Loucy (cell line): ENCODE data around the gene SUPT4H1.

Source experiments
- H2AFZ ChIP-seq: fragments of 200-600 bp; sonication (generic); 2 replicates; pipeline ENCODE4 v1.6.0; 2016; ENCODE audit warnings: antibody characterized with exemption, mild to moderate bottlenecking, low read length, moderate library complexity
- H3F3A ChIP-seq: fragments of 200-600 bp; 2 replicates; pipeline ENCODE4 v1.6.0; 2016; ENCODE audit warnings: antibody characterized with exemption, low read depth, mild to moderate bottlenecking
- H3K27me3 ChIP-seq: fragments of 200-600 bp; sonication (generic); 2 replicates; pipeline ENCODE4 v1.6.1; 2014; ENCODE audit warnings: low read length, mild to moderate bottlenecking; ENCODE audit not compliant: insufficient read depth, poor library complexity, severe bottlenecking
- H3K36me3 ChIP-seq: fragments of 200-600 bp; sonication (generic); 2 replicates; pipeline ENCODE4 v1.6.1; 2016; ENCODE audit warnings: low read length; ENCODE audit not compliant: insufficient read depth
- H3K4me1 ChIP-seq: fragments of 200-600 bp; sonication (generic); 2 replicates; pipeline ENCODE4 v1.5.1; 2014; ENCODE audit warnings: low read length, mild to moderate bottlenecking; ENCODE audit not compliant: insufficient read depth, poor library complexity, severe bottlenecking
- H3K4me2 ChIP-seq: fragments of 200-600 bp; sonication (generic); 2 replicates; pipeline ENCODE4 v1.6.0; 2014; ENCODE audit warnings: antibody characterized with exemption, low read length, low read depth, mild to moderate bottlenecking; ENCODE audit not compliant: poor library complexity, severe bottlenecking
- H3K4me3 ChIP-seq: fragments of 200-600 bp; sonication (generic); 2 replicates; pipeline ENCODE4 v1.5.1; 2014; ENCODE audit warnings: low read length, mild to moderate bottlenecking, mixed read lengths; ENCODE audit not compliant: poor library complexity, severe bottlenecking
- H3K79me2 ChIP-seq: fragments of 200-600 bp; sonication (generic); 2 replicates; pipeline ENCODE4 v1.6.1; 2014; ENCODE audit warnings: low read length; ENCODE audit not compliant: insufficient read depth
- H3K9ac ChIP-seq: fragments of 200-600 bp; sonication (generic); 2 replicates; pipeline ENCODE4 v1.6.0; 2014; ENCODE audit warnings: mild to moderate bottlenecking, low read depth, low read length, moderate library complexity; ENCODE audit not compliant: poor library complexity, severe bottlenecking
- H3K9me2 ChIP-seq: fragments of 200-600 bp; sonication (generic); replicated peaks from 2 replicates; pipeline ENCODE4 v1.6.1; 2016; ENCODE audit warnings: low read depth, low read length, mixed read lengths
- H3K9me3 ChIP-seq: fragments of 200-600 bp; sonication (generic); 2 replicates; pipeline ENCODE4 v1.6.1; 2014; ENCODE audit warnings: mild to moderate bottlenecking, antibody characterized with exemption, low read length, low read depth; ENCODE audit not compliant: insufficient read depth
- H4K20me1 ChIP-seq: fragments of 200-600 bp; sonication (generic); 2 replicates; pipeline ENCODE4 v1.6.0; 2014; ENCODE audit warnings: antibody characterized with exemption, low read length, mild to moderate bottlenecking; ENCODE audit not compliant: insufficient read depth, poor library complexity, severe bottlenecking
- CTCF ChIP-seq: fragments of 200-600 bp; sonication (generic); conservative IDR thresholded peaks from 2 replicates; pipeline ENCODE4 v1.5.1; 2014; ENCODE audit warnings: mild to moderate bottlenecking, antibody characterized with exemption, low read length
- EZH2phosphoT487 ChIP-seq: fragments of 200-600 bp; IDR thresholded peaks from 2 replicates; pipeline ENCODE4 v1.6.1; 2018; ENCODE audit warnings: antibody characterized with exemption, mild to moderate bottlenecking, moderate library complexity, borderline replicate concordance

The SUPT4H1 gene

GRCh38 chr17:58312829-58313228, 39.2 kb downstream of the SUPT4H1 start:
- H3K27me3 ChIP-seq, result no peaks in the 10 kb centered on the region
- no peaks in the 10 kb centered on the region for H3F3A ChIP-seq
- no peak overlapping the region for H3K4me2 ChIP-seq
- no peak overlapping the region for H3K9ac ChIP-seq
- no peak overlapping the region for H3K4me3 ChIP-seq
- H2AFZ ChIP-seq, result no peak overlapping the region
- H3K36me3 ChIP-seq, result peaks cover 47% of the 10 kb centered on the region; the same call in 1 of the 2 replicates
- no peaks in the 10 kb centered on the region for H3K9me2 ChIP-seq
- peaks cover 3% of the 10 kb centered on the region for H3K4me1 ChIP-seq
- H3K9me3 ChIP-seq, result no peaks in the 10 kb centered on the region
- no peak for TF ChIP-seq CTCF
- TF ChIP-seq EZH2phosphoT487, result no peak
- peaks cover 5% of the 10 kb centered on the region for H4K20me1 ChIP-seq
- H3K79me2 ChIP-seq, result no peaks in the 10 kb centered on the region; the same call in 1 of the 2 replicates

GRCh38 chr17:58312021-58312630, 39.9 kb downstream of the SUPT4H1 start:
- Histone ChIP-seq H3K9me3 (no peaks in the 10 kb centered on the region), H3K4me1 (no peaks in the 10 kb centered on the region), H4K20me1 (peaks cover 1% of the 10 kb centered on the region), H2AFZ (no peak overlapping the region), H3K9ac (no peak overlapping the region), H3K36me3 (peaks cover 54% of the 10 kb centered on the region; the same call in 1 of the 2 replicates), H3F3A (no peaks in the 10 kb centered on the region), H3K9me2 (no peaks in the 10 kb centered on the region), H3K27me3 (no peaks in the 10 kb centered on the region), H3K4me2 (no peak overlapping the region), H3K4me3 (no peak overlapping the region), H3K79me2 (no peaks in the 10 kb centered on the region; the same call in 1 of the 2 replicates)
- TF ChIP-seq CTCF, result no peak
- no peak for TF ChIP-seq EZH2phosphoT487

- Histone ChIP-seq H3F3A (no peaks in the 10 kb centered on the region), H3K4me1 (no peaks in the 10 kb centered on the region), H3K9me2 (no peaks in the 10 kb centered on the region), H4K20me1 (no peaks in the 10 kb centered on the region), H3K9ac (no peak overlapping the region), H3K9me3 (no peaks in the 10 kb centered on the region), H3K36me3 (peaks cover 53% of the 10 kb centered on the region; the same call in 1 of the 2 replicates), H2AFZ (no peak overlapping the region), H3K4me2 (no peak overlapping the region), H3K27me3 (no peaks in the 10 kb centered on the region), H3K4me3 (no peak overlapping the region), H3K79me2 (no peaks in the 10 kb centered on the region; the same call in 1 of the 2 replicates)
- TF ChIP-seq CTCF (no peak), EZH2phosphoT487 (no peak)
Measured at GRCh38 chr17:58311429-58311894, 40.5 kb downstream of the SUPT4H1 start.
